ENCODE results near the gene PALD1. TPM values are rescaled to one million over a fixed set of nuclear protein-coding genes. Genes with fewer than 3 reads are reported as not detected.

PALD1 gene
- total RNA-seq, 1 donor from 2014 or later, result 4.8 TPM

- DNase-seq (ENCODE audit: low spot score), result no peak
Observed at GRCh38 chr10:70457759-70458305, 20.7 kb upstream of the PALD1 start.

DNA sequence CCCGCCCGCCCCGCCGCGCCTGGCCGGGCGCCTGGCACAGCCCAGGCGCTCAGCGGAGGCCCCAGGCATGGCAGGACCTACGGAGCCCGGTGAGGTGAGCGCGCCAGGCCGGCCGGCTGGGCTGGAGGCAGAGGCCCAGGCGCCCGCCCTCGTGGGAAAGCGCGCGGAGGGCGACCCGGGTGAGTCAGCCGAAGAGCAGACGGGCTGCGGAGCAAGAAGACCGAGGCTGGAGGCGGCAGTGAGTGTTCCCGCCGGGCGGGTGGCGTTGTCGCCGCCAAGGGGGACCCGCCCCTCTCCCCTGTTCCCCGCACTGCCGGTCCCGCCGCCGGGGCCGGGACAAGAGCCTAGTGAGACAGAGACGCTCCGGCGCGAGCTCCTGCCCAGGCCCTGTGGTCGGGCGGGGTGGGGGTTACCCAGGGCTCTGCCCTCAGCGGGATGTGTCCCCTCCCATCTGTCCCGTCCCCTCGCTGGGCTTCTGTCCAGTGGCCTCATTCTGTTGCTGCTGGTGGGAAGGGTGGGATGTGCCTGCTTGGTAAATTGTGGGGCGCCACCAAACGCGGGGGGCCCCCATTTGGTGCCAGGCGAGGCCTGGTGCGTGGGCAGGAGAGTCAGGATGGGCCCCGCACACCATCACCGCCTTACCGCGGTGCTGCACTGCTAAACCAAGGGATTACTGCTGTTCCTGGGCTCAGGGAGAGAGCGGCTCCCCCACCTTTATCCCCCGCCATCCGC is 20.1 kb upstream of the PALD1 start:
- peak; percentile 71 for DNase-seq (ENCODE audit: low spot score)

GRCh38 chr10:70459061-70459773 is 19.4 kb upstream of the PALD1 start:
- no peak for DNase-seq (ENCODE audit: low spot score)

- no peak for DNase-seq (ENCODE audit: low spot score)
Observed at GRCh38 chr10:70459774-70460490, 18.6 kb upstream of the PALD1 start.

DNA sequence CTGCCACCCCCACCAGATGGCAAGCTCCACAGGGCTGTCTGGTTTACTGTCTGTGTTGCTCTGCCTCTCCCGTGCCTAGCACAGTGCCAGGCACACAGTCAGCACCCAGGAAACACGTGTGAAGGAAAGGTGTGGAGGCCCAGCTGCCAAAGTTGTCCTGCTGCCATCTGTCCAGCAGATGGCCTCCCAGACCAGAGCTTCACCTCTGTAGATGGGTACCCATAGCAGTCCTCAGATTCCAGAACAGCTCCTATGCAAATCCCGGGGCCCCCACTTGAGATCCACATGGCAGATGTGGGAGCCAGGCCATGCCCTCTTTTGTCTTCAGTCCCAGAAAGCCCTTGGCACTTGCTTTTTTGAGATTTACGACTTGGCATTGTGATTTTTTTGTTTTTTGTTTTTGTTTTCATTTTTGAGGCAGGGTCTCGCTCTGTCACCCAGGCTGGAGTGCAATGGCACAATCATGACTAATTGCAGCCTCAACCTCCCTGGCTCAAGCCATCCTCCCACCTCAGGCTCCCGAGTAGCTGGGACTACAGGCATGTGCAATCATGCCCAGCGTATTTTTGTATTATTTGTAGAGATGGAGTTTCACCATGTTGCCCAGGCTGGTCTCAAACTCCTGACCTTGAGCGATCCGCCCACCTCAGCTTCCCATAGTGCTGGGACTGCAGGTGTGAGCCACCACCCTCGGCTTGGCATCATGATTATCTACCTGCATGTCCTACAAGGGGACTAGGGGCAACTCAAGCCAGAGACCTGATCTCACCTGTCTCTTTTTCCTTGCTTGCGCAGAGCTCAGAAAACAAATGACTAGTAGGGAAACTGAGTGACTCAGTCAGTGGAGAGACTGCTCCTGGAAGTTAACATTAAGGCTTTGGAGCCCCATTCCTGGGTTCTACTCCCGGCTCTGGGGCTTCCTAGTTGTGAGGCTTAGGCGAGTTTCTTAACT is 16.9 kb upstream of the PALD1 start:
- peak; percentile 55 for DNase-seq (ENCODE audit: low spot score)

- DNase-seq (ENCODE audit: low spot score), result no peak
Observed at GRCh38 chr10:70462349-70462984, 16.1 kb upstream of the PALD1 start.

- no peak for DNase-seq (ENCODE audit: low spot score)
Observed at GRCh38 chr10:70465278-70465677, 13.3 kb upstream of the PALD1 start.

GRCh38 chr10:70465832-70466231 is 12.7 kb upstream of the PALD1 start:
- DNase-seq (ENCODE audit: low spot score), result no peak

- no peak for DNase-seq (ENCODE audit: low spot score)
Observed at GRCh38 chr10:70466951-70467350, 11.6 kb upstream of the PALD1 start.

DNA sequence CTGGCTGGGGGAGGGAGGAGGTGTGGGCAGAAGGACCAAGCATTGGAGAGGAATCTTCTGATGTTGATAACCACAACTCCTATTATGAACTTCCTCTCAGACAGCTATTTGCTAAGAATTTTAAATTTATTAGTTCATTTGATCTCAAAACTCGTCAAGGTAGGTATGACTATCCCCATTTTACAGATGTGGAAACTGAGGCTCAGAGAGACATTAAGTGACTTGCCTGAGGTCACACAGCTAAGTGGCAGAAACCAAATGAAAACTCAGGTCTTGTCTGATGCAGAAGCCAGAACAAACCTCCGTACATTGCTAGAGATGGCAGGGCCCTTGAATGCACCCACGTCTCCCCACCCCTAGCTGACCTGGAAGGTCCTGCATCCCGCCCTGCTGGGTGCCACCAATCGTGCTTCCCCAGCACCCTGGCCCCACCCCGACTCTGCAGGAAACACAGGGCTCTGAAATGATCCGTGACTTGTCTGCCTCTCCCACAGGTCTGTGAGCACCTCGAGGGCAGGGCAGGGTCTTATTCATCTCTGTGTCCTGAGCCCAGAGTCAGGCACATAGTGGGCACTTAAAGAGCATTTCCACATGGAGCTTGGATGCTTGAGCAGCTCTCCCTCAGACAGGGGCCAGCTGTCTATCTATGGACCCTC is 5.6 kb upstream of the PALD1 start:
- no peak for DNase-seq (ENCODE audit: low spot score)

DNA sequence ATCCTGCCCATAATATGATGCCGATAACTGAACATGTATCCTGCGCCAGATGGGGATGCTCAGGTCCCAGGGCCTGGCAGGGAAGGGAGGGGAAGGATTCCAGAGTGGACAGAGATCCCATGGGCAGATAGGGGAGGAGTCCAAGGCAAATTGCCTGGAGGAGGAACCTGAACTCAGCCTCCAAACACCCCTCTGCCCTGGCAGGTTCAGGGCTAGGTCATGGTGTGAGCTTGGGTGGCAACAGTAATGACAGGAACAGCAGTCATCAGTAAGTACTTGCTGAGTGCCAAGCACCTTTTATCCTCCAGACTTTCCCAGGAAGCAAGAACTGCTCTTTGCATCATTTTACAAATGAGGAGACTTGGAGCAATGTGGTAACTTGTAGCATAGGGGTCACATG is 3.8 kb upstream of the PALD1 start:
- no peak for DNase-seq (ENCODE audit: low spot score)

- DNase-seq (ENCODE audit: low spot score), result no peak
Observed at GRCh38 chr10:70475661-70476060, 2.9 kb upstream of the PALD1 start.

GRCh38 chr10:70476249-70477035 is 2.1 kb upstream of the PALD1 start:
- DNase-seq (ENCODE audit: low spot score), result no peak

GRCh38 chr10:70477661-70478162 is 855 bp upstream of the PALD1 start:
- DNase-seq (ENCODE audit: low spot score), result no peak

DNA sequence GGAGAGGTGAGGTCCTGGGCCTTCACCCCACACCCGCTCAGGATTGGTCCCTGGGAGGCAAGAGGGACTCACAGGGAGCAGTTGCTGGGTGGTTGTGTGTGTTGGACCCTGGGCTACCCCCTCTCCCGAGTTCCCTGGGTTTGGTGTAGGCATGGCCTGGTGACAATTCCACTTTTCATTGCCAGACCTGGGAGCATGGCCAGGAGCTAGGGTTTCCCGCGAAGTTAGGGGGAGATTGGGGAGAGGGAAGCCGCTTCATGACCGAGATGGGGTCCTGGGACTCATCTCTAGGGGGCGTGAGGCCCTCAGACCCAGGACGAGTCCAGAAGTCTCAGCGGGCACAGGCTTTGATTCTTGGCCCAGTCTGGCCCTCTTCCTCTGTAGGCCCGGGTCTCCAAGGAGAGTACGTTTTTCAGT is 606 bp downstream of the PALD1 start:
- no peak for DNase-seq (ENCODE audit: low spot score)

- no peak for DNase-seq (ENCODE audit: low spot score)
Observed at GRCh38 chr10:70479626-70480238, 1.2 kb downstream of the PALD1 start.

GRCh38 chr10:70480239-70480861 is 1.8 kb downstream of the PALD1 start:
- no peak for DNase-seq (ENCODE audit: low spot score)

- DNase-seq (ENCODE audit: low spot score), result no peak
Observed at GRCh38 chr10:70481105-70481504, 2.5 kb downstream of the PALD1 start.

Measured in umbilical cord (tissue), 2 donors.